ENCODE results near the gene BBS2. TPM values are rescaled to one million over a fixed set of nuclear protein-coding genes. Genes with fewer than 3 reads are reported as not detected.

The BBS2 gene
- total RNA-seq, 2 donors from 2014 or later, result 47.2 to 60.9 TPM

DNA sequence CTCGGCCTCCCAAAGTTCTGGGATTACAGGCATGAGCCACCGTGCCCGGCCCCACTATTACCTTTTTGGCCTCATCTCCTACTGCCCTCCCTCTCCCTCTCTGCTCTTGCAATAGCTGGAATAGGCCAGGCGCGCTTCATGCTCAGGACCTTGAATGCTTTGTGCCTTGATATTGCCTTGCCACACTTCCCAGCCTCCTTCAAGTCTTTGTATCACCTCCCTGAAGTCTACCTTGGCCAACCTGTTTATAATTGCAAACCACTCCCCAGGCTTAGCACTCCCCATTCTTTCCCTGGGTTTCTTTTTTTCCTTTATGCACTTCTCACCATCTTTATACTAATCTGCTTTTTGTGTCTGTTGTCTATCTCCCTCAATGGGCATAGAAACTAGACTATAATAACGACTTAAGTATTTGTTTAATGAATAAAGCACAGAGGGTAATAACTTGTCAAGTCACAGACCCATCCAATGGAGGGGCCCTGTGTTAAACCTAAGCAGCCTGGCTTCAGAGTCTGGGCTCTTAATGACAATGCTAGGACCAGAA, 61.8 kb downstream of the BBS2 start:
- Mint-ChIP-seq H3K27me3 (no peaks in the 10 kb centered on the region), H3K4me3 (no peak overlapping the region), H3K27ac (no peak overlapping the region), H3K4me1 (peaks cover 17% of the 10 kb centered on the region), H3K36me3 (ENCODE audit: low read depth) (peaks cover 13% of the 10 kb centered on the region)
- no peaks in the 10 kb centered on the region for H3K9me3 ChIP-seq (ENCODE audit: control insufficient read depth, low read length, poor library complexity, severe bottlenecking)
- DNase-seq (no peak), ATAC-seq (no peak)

- DNase-seq (no peak), ATAC-seq (peak; percentile 47)
- H3K27me3 Mint-ChIP-seq, result no peaks in the 10 kb centered on the region
- peak overlapping the region; percentile 98 for H3K27ac Mint-ChIP-seq
- H3K36me3 Mint-ChIP-seq (ENCODE audit: low read depth), result peaks cover 18% of the 10 kb centered on the region
- H3K9me3 ChIP-seq (ENCODE audit: control insufficient read depth, low read length, poor library complexity, severe bottlenecking), result no peaks in the 10 kb centered on the region
- peak overlapping the region; percentile 100 for H3K4me3 Mint-ChIP-seq
- H3K4me1 Mint-ChIP-seq, result peaks cover 45% of the 10 kb centered on the region
These were observed 67.8 kb downstream of the BBS2 start for GRCh38 chr16:56451753-56452689.

GRCh38 chr16:56450986-56451752, 68.7 kb downstream of the BBS2 start, which contains the start of the genes NUDT21 and OGFOD1:
Gene NUDT21, minus strand, starts transcription at chr16:56451332. Its CDS starts 130 bp downstream, at chr16:56451202.
Gene OGFOD1, plus strand, starts transcription at chr16:56451554. Its CDS starts 59 bp downstream, at chr16:56451613.
- Mint-ChIP-seq H3K27me3 (no peaks in the 10 kb centered on the region), H3K4me3 (peak within 1 kb of the TSS; percentile 100), H3K27ac (peak within 1 kb of the TSS; percentile 98), H3K36me3 (ENCODE audit: low read depth) (peaks cover 16% of the 10 kb centered on the region), H3K4me1 (peaks cover 42% of the 10 kb centered on the region)
- H3K9me3 ChIP-seq (ENCODE audit: control insufficient read depth, low read length, poor library complexity, severe bottlenecking), result no peaks in the 10 kb centered on the region
- DNase-seq, result peak; percentile 80 to 88 (median 83)
- ATAC-seq, result peak; percentile 98

DNA sequence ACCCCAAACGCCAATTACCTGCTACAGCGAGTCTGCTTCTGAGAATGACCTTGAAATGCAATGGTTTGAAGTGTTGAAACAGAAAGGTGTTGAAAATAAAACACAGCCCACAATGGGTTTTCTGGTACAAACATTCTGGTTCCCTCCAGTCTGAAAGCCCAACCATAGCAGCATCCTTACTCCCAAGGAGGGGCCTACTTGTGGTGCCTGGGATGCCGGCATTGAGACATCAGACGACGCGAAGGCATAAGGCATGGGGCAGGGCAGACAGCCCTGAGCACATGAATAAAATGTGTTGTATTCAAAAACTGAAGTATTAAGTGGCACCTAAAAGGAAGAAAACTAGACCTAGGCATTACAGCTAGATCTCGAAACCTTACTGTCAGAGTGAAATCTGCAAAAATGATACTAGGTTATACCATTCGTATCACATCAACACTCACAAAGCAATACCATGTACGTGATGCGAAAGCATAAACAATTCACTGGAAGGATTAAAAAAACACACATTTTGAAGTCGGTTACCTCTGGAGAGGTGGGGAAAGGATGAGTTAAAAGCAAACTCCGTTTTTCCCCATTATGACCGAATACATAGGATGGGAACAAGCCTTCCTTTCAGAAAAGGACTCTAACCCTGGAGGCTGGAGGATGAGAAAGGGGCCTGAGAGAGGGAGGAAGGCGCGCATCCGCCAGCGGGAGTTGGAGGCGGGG, 69.4 kb downstream of the BBS2 start:
- Mint-ChIP-seq H3K36me3 (ENCODE audit: low read depth) (peaks cover 11% of the 10 kb centered on the region), H3K27ac (peak overlapping the region; percentile 98), H3K27me3 (no peaks in the 10 kb centered on the region), H3K4me1 (peaks cover 38% of the 10 kb centered on the region), H3K4me3 (peak overlapping the region; percentile 100)
- H3K9me3 ChIP-seq (ENCODE audit: control insufficient read depth, low read length, poor library complexity, severe bottlenecking), result no peaks in the 10 kb centered on the region
- ATAC-seq (no peak), DNase-seq (no peak)

DNA sequence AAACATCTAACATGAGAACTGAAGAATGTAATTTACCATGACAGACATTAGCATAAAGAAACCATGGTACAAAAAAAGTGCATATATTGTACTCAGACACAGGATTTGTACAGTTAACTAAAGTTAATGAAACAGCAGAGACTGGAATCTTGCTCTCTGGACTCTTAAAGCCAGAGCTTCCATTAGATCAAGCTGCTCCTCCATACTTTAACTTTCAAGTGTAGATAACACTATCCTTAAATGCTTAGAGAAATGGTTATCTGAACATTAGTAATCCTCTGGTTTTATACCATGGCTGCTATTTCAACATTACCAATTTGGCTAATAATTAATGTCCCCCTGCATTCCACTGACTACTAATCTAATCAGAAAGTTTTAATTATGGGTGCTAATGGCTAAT, 71.8 kb downstream of the BBS2 start:
- no peak overlapping the region for H3K4me3 Mint-ChIP-seq
- peaks cover 34% of the 10 kb centered on the region for H3K4me1 Mint-ChIP-seq
- H3K36me3 Mint-ChIP-seq (ENCODE audit: low read depth), result peaks cover 9% of the 10 kb centered on the region
- H3K27ac Mint-ChIP-seq, result peak overlapping the region; percentile 83
- ATAC-seq, result no peak
- no peak for DNase-seq
- no peaks in the 10 kb centered on the region for H3K27me3 Mint-ChIP-seq
- H3K9me3 ChIP-seq (ENCODE audit: control insufficient read depth, low read length, poor library complexity, severe bottlenecking), result no peaks in the 10 kb centered on the region

GRCh38 chr16:56447286-56447685, 72.5 kb downstream of the BBS2 start:
- DNase-seq (no peak), ATAC-seq (no peak)
- Mint-ChIP-seq H3K36me3 (ENCODE audit: low read depth) (peaks cover 9% of the 10 kb centered on the region), H3K27me3 (no peaks in the 10 kb centered on the region), H3K27ac (no peak overlapping the region), H3K4me1 (peaks cover 30% of the 10 kb centered on the region), H3K4me3 (no peak overlapping the region)
- H3K9me3 ChIP-seq (ENCODE audit: control insufficient read depth, low read length, poor library complexity, severe bottlenecking), result no peaks in the 10 kb centered on the region

DNA sequence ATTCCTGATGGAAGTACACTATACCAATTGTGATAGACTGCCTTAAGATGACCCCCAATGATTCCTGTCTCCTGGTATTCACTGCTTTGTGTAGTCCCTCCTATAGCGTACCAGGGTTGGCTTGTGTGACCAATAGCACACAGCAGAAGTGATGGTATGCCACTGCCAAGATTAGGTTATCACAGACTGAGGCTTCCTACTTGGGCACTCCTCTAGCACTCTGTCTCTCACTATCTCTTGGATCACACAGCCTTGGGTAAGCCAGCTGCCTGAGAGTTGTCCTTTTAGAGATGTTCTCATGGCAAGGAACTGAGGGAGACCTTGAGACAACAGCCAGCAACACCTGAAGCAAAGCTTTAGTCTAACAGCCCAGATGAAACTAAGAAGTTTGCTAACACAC, 81.8 kb downstream of the BBS2 start:
- no peak overlapping the region for H3K27ac Mint-ChIP-seq
- no peak overlapping the region for H3K4me3 Mint-ChIP-seq
- H3K36me3 Mint-ChIP-seq (ENCODE audit: low read depth), result peaks cover 11% of the 10 kb centered on the region
- no peaks in the 10 kb centered on the region for H3K27me3 Mint-ChIP-seq
- DNase-seq (no peak), ATAC-seq (no peak)
- no peaks in the 10 kb centered on the region for H3K9me3 ChIP-seq (ENCODE audit: control insufficient read depth, low read length, poor library complexity, severe bottlenecking)
- peaks cover 10% of the 10 kb centered on the region for H3K4me1 Mint-ChIP-seq

- no peaks in the 10 kb centered on the region for H3K27me3 Mint-ChIP-seq
- H3K4me3 Mint-ChIP-seq, result no peak overlapping the region
- no peaks in the 10 kb centered on the region for H3K9me3 ChIP-seq (ENCODE audit: control insufficient read depth, low read length, poor library complexity, severe bottlenecking)
- no peak for DNase-seq
- H3K36me3 Mint-ChIP-seq (ENCODE audit: low read depth), result peaks cover 8% of the 10 kb centered on the region
- H3K27ac Mint-ChIP-seq, result no peak overlapping the region
- H3K4me1 Mint-ChIP-seq, result peaks cover 8% of the 10 kb centered on the region
- ATAC-seq, result no peak
These were observed 83.6 kb downstream of the BBS2 start for GRCh38 chr16:56436258-56436657.

Other genes starting within 250 kb of the BBS2 start
- gene AMFR, start 94.5 kb downstream of the BBS2 start, total RNA-seq, result 100 to 1,000 TPM in 1 of 2 donors, 10 to 100 TPM in 1; 64.8 to 102 TPM
- 10 to 100 TPM; 84.8 to 92.2 TPM for gene NUDT21, start 68.7 kb downstream of the BBS2 start, total RNA-seq
- 10 to 100 TPM; 19.9 to 26.1 TPM for gene OGFOD1, start 68.5 kb downstream of the BBS2 start, total RNA-seq
- gene MT4, start 45.0 kb upstream of the BBS2 start, total RNA-seq, result not detected
- not detected for gene MT3, start 69.5 kb upstream of the BBS2 start, total RNA-seq
- gene MT2A, start 88.6 kb upstream of the BBS2 start, total RNA-seq, result 10 to 100 TPM; 36.4 to 43.4 TPM
- 1 to 10 TPM; 1.9 to 8.7 TPM for gene MT1E, start 105.8 kb upstream of the BBS2 start, total RNA-seq
- not detected for gene MT1M, start 112.6 kb upstream of the BBS2 start, total RNA-seq
- not detected for gene MT1A, start 118.6 kb upstream of the BBS2 start, total RNA-seq
- not detected for gene MT1B, start 131.9 kb upstream of the BBS2 start, total RNA-seq
- gene MT1F, start 137.9 kb upstream of the BBS2 start, total RNA-seq, result 1 to 10 TPM; 3.3 to 8.8 TPM
- under 1 TPM in 1 of 2 donors, not detected in 1; 0.85 TPM for gene MT1G, start 148.0 kb upstream of the BBS2 start, total RNA-seq
- not detected for gene MT1H, start 149.8 kb upstream of the BBS2 start, total RNA-seq
- gene MT1X, start 162.4 kb upstream of the BBS2 start, total RNA-seq, result 10 to 100 TPM; 22.0 to 22.1 TPM
- 10 to 100 TPM; 59.0 to 59.1 TPM for gene NUP93, start 210.1 kb upstream of the BBS2 start, total RNA-seq